ENCODE data around the gene VGF.

- no peak for TF ChIP-seq CTCF (IDR thresholded peaks at IDR 0.05; ENCODE audit: insufficient read depth, low read depth, low read length)
- TF ChIP-seq EZH2 (IDR thresholded peaks at IDR 0.05; ENCODE audit: insufficient read depth, low read length): no peak
Measured at GRCh38 chr7:101129603-101130117, 35.7 kb downstream of the VGF start.

Measured in astrocyte (in vitro differentiated cells and primary cell).